GM23248 (cell line): ENCODE data around the gene METRNL. TPM values are rescaled to one million over a fixed set of nuclear protein-coding genes. Genes with fewer than 3 reads are reported as not detected.

Experiments
- DNase-seq: peaks from one replicate; pipeline ENCODE4 v3.0.0-alpha.2; 2015
- H2AFZ ChIP-seq: fragments of 200-600 bp; sonication (generic); 2 replicates; pipeline ENCODE4 v1.6.1; 2016; ENCODE audit warnings: antibody characterized with exemption
- H3F3A ChIP-seq: fragments of 200-600 bp; sonication (generic); 2 replicates; pipeline ENCODE4 v1.6.1; 2016; ENCODE audit warnings: mild to moderate bottlenecking, antibody characterized with exemption, mixed run types; ENCODE audit not compliant: insufficient read depth
- H3K27ac ChIP-seq: fragments of 200-600 bp; sonication (generic); 2 replicates; pipeline ENCODE4 v1.5.1; 2016; ENCODE audit warnings: mild to moderate bottlenecking
- H3K27me3 ChIP-seq: fragments of 200-600 bp; sonication (generic); replicated peaks from 2 replicates; pipeline ENCODE4 v1.6.1; 2016; ENCODE audit warnings: mild to moderate bottlenecking; ENCODE audit not compliant: insufficient read depth
- H3K36me3 ChIP-seq: fragments of 200-600 bp; sonication (generic); 2 replicates; pipeline ENCODE4 v1.6.1; 2016; ENCODE audit warnings: low read depth, mild to moderate bottlenecking
- H3K4me1 ChIP-seq: fragments of 200-600 bp; sonication (generic); 2 replicates; pipeline ENCODE4 v1.6.1; 2016; ENCODE audit warnings: mild to moderate bottlenecking; ENCODE audit not compliant: insufficient read depth
- H3K4me2 ChIP-seq: fragments of 200-600 bp; sonication (generic); one replicate; pipeline ENCODE4 v1.6.1; 2016; ENCODE audit warnings: mild to moderate bottlenecking; ENCODE audit not compliant: unreplicated experiment
- H3K4me3 ChIP-seq: fragments of 200-600 bp; sonication (generic); 2 replicates; pipeline ENCODE4 v1.5.1; 2016; ENCODE audit warnings: mild to moderate bottlenecking
- H3K79me2 ChIP-seq: fragments of 200-600 bp; sonication (generic); 2 replicates; pipeline ENCODE4 v1.6.1; 2016; ENCODE audit warnings: mild to moderate bottlenecking; ENCODE audit not compliant: insufficient read depth
- H3K9ac ChIP-seq: fragments of 200-600 bp; sonication (generic); 2 replicates; pipeline ENCODE4 v1.6.1; 2016; ENCODE audit warnings: mild to moderate bottlenecking
- H3K9me2 ChIP-seq: fragments of 200-600 bp; sonication (generic); 2 replicates; pipeline ENCODE4 v1.6.1; 2016; ENCODE audit warnings: mixed run types, mild to moderate bottlenecking, moderate library complexity; ENCODE audit not compliant: insufficient read depth
- H3K9me3 ChIP-seq: fragments of 200-600 bp; sonication (generic); one replicate; pipeline ENCODE4 v1.6.1; 2017; ENCODE audit warnings: low read depth
- H4K20me1 ChIP-seq: fragments of 200-600 bp; sonication (generic); 2 replicates; pipeline ENCODE4 v1.6.0; 2016; ENCODE audit not compliant: insufficient read depth
- EZH2 ChIP-seq: fragments of 200-600 bp; sonication (generic); IDR thresholded peaks from 2 replicates; pipeline ENCODE4 v1.6.1; 2018; ENCODE audit warnings: antibody characterized with exemption, mild to moderate bottlenecking; ENCODE audit not compliant: insufficient read depth, poor library complexity, severe bottlenecking
- EZH2phosphoT487 ChIP-seq: fragments of 200-600 bp; sonication (generic); IDR thresholded peaks from 2 replicates; pipeline ENCODE4 v1.6.1; 2018; ENCODE audit warnings: antibody characterized with exemption, moderate library complexity, mild to moderate bottlenecking, low read depth; ENCODE audit not compliant: insufficient read depth
- WGBS, 2 experiments: methylation state at CpG; one replicate each; pipeline ENCODE4 v1.1.6; 2015 to 2017; ENCODE audit warnings: low lambda C conversion rate in 2 of 2, low coverage in 1 of 2; ENCODE audit errors: missing lambda C conversion rate in 2 of 2; 5-methylcytosine and 5-hydroxymethylcytosine counted together
- in situ Hi-C: fragments of 300-500 bp; cut with MboI; formaldehyde crosslinking; loops from 2 replicates; pipeline ENCODE4 v1.15.0; 2020
- polyA plus RNA-seq: library from polyadenylated mRNA; unstranded; fragments of >200 nt; fragmentation: Nextera tagmentation; extraction: Ambion mirVana; gene quantifications from 2 replicates; pipeline ENCODE4 v1.2.1, GENCODE V29; 2016
- total RNA-seq: library from RNA; depleted of rRNA; stranded (reverse); fragments of >200 nt; shearing (Covaris generic); gene quantifications from 2 replicates; pipeline ENCODE4 v1.2.3, GENCODE V29; 2014

Gene METRNL
- total and polyA plus RNA-seq, 2 experiments from 2014 or later: 28.4 to 305 TPM

GRCh38 chr17:83073389-83074063 is 5.9 kb upstream of the METRNL start:
- H3K27me3 ChIP-seq: no peaks in the 10 kb centered on the region
- in situ Hi-C loops: no loop called here
- DNase-seq: peak; percentile 41
- 83 to 86% methylated on average over 28 to 30 of the region's 32 CpGs for WGBS, 2 experiments
- H3K4me3 ChIP-seq: no peak overlapping the region
- H3F3A ChIP-seq: peaks cover 7% of the 10 kb centered on the region; the same call in 1 of the 2 replicates
- H3K79me2 ChIP-seq: no peaks in the 10 kb centered on the region
- no peak overlapping the region for H3K9ac ChIP-seq
- no peak overlapping the region for H3K27ac ChIP-seq
- TF ChIP-seq EZH2: no peak
- TF ChIP-seq EZH2phosphoT487: no peak
- no peak overlapping the region for H2AFZ ChIP-seq
- no peaks in the 10 kb centered on the region for H3K4me1 ChIP-seq
- H3K9me3 ChIP-seq: no peaks in the 10 kb centered on the region
- no peaks in the 10 kb centered on the region for H3K9me2 ChIP-seq
- no peak overlapping the region for H3K4me2 ChIP-seq
- H3K36me3 ChIP-seq: no peaks in the 10 kb centered on the region
- no peaks in the 10 kb centered on the region for H4K20me1 ChIP-seq

- no peak for TF ChIP-seq EZH2
- TF ChIP-seq EZH2phosphoT487: no peak
- WGBS, 2 experiments: 88 to 90% methylated on average over 29 to 45 of the region's 45 CpGs
- in situ Hi-C loops: no loop called here
Observed at GRCh38 chr17:83074486-83075223, 4.8 kb upstream of the METRNL start.

GRCh38 chr17:83075270-83075880 is 4.0 kb upstream of the METRNL start:
- no peak overlapping the region for H3K9ac ChIP-seq
- H3K9me3 ChIP-seq: no peaks in the 10 kb centered on the region
- DNase-seq: no peak
- no peak overlapping the region for H3K4me2 ChIP-seq
- no peak overlapping the region for H3K27ac ChIP-seq
- H3K79me2 ChIP-seq: no peaks in the 10 kb centered on the region
- in situ Hi-C loops: no loop called here
- TF ChIP-seq EZH2phosphoT487: no peak
- no peak for TF ChIP-seq EZH2
- H3K4me1 ChIP-seq: no peaks in the 10 kb centered on the region
- H3F3A ChIP-seq: peaks cover 7% of the 10 kb centered on the region; the same call in 1 of the 2 replicates
- H3K4me3 ChIP-seq: no peak overlapping the region
- 85 to 88% methylated on average over 21 of the region's 21 CpGs for WGBS, 2 experiments
- H3K9me2 ChIP-seq: no peaks in the 10 kb centered on the region
- no peak overlapping the region for H2AFZ ChIP-seq
- H3K27me3 ChIP-seq: no peaks in the 10 kb centered on the region
- H3K36me3 ChIP-seq: no peaks in the 10 kb centered on the region
- H4K20me1 ChIP-seq: no peaks in the 10 kb centered on the region

More at GRCh38 chr17:83074486-83075223, 4.8 kb upstream of the METRNL start:
- H2AFZ ChIP-seq: no peak overlapping the region
- no peak overlapping the region for H3K4me3 ChIP-seq
- H3F3A ChIP-seq: peaks cover 7% of the 10 kb centered on the region; the same call in 1 of the 2 replicates
- no peaks in the 10 kb centered on the region for H3K9me3 ChIP-seq
- no peaks in the 10 kb centered on the region for H4K20me1 ChIP-seq
- H3K4me1 ChIP-seq: no peaks in the 10 kb centered on the region
- no peaks in the 10 kb centered on the region for H3K27me3 ChIP-seq
- DNase-seq: no peak
- no peaks in the 10 kb centered on the region for H3K79me2 ChIP-seq
- no peaks in the 10 kb centered on the region for H3K36me3 ChIP-seq
- no peak overlapping the region for H3K9ac ChIP-seq
- no peak overlapping the region for H3K27ac ChIP-seq
- no peak overlapping the region for H3K4me2 ChIP-seq
- H3K9me2 ChIP-seq: no peaks in the 10 kb centered on the region

DNA sequence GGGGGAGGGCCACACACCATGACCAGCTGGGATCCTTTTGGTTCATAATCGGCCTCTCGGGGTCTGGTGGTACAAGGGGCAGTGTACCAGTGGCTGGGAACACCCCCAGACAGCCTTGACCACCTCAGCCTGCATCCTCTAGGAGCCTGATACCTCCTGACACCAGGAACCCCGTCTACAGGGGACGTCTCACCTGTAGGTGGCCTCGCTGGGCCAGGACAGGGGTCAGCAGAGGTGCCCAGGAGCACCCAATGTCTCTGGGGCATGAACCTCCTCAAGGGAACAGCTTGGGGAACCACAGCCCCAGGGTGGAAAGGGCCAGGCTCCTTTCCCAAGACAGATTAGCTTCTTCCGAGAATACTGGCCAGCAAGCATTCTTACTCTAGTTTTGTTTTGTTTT is 2.5 kb upstream of the METRNL start:
- H3K27me3 ChIP-seq: no peaks in the 10 kb centered on the region
- 71 to 79% methylated on average over 6 of the region's 6 CpGs for WGBS, 2 experiments
- TF ChIP-seq EZH2phosphoT487 (no peak), EZH2 (no peak)
- DNase-seq: no peak
- peaks cover under 1% of the 10 kb centered on the region; the same call in 1 of the 2 replicates for H3K36me3 ChIP-seq
- H3K9me2 ChIP-seq: no peaks in the 10 kb centered on the region
- no peak overlapping the region for H3K27ac ChIP-seq
- no peak overlapping the region for H3K9ac ChIP-seq
- no peak overlapping the region for H3K4me2 ChIP-seq
- no peaks in the 10 kb centered on the region for H4K20me1 ChIP-seq
- H2AFZ ChIP-seq: no peak overlapping the region
- peaks cover 12% of the 10 kb centered on the region for H3K79me2 ChIP-seq
- no peak overlapping the region for H3K4me3 ChIP-seq
- H3F3A ChIP-seq: peaks cover 7% of the 10 kb centered on the region
- H3K9me3 ChIP-seq: no peaks in the 10 kb centered on the region
- peaks cover under 1% of the 10 kb centered on the region; the same call in 1 of the 2 replicates for H3K4me1 ChIP-seq
- in situ Hi-C loops: no loop called here
